SK-N-SH treated with all-trans-retinoic acid at 6 μM for 48 hours (cell line): ENCODE results near the gene C2orf74.
"Not testable (repeated sequence)": the region's sequence is repeated elsewhere in the genome, so short reads cannot be mapped to it uniquely, and the experiment has no call there.

Experiments
- CSDC2 ChIP-seq: fragments of 250-450 bp; sonication (Bioruptor Pico); IDR thresholded peaks from 2 replicates; pipeline ENCODE4 v1.5.0; 2020; ENCODE audit warnings: mild to moderate bottlenecking, moderate library complexity
- ESRRG ChIP-seq: fragments of 250-450 bp; sonication (Bioruptor Pico); IDR thresholded peaks from 2 replicates; pipeline ENCODE4 v1.6.1; 2021; ENCODE audit warnings: mild to moderate bottlenecking
- GLIS3 ChIP-seq: fragments of 250-450 bp; sonication (Bioruptor Pico); IDR thresholded peaks from 2 replicates; pipeline ENCODE4 v1.5.0; 2020; ENCODE audit warnings: mild to moderate bottlenecking, moderate library complexity
- TOX ChIP-seq: fragments of 250-450 bp; sonication (Bioruptor Pico); IDR thresholded peaks from 2 replicates; pipeline ENCODE4 v1.8.0; 2021; ENCODE audit warnings: mild to moderate bottlenecking, moderate library complexity, borderline replicate concordance
- ZC3H10 ChIP-seq: fragments of 250-450 bp; sonication (Bioruptor Pico); IDR thresholded peaks from 2 replicates; pipeline ENCODE4 v1.5.1; 2021; ENCODE audit warnings: mild to moderate bottlenecking, moderate library complexity
- ZFP3 ChIP-seq: fragments of 250-450 bp; sonication (Bioruptor Pico); IDR thresholded peaks from 2 replicates; pipeline ENCODE4 v1.5.0; 2020; ENCODE audit warnings: mild to moderate bottlenecking, moderate library complexity
- ZNF70 ChIP-seq: fragments of 450-650 bp; formaldehyde crosslinking; IDR thresholded peaks from 2 replicates; pipeline ENCODE4 v1.5.0; 2020; ENCODE audit warnings: mild to moderate bottlenecking, moderate library complexity
- ZNF8 ChIP-seq: fragments of 450-650 bp; formaldehyde crosslinking; IDR thresholded peaks from 2 replicates; pipeline ENCODE4 v1.5.0; 2020; ENCODE audit warnings: mild to moderate bottlenecking, moderate library complexity
- TF ChIP-seq, protein P1 (sequence below): fragments of 250-450 bp; sonication (Bioruptor Pico); IDR thresholded peaks from 2 replicates; pipeline ENCODE4 v1.8.0; 2020; ENCODE audit warnings: mild to moderate bottlenecking, moderate library complexity, borderline replicate concordance

- TF ChIP-seq CSDC2 (CRISPR knock-in tag); ZNF8 (CRISPR knock-in tag); ZFP3 (CRISPR knock-in tag); ZC3H10; ZNF70 (CRISPR knock-in tag); ESRRG (CRISPR knock-in tag); TOX; GLIS3 (CRISPR knock-in tag): not testable (repeated sequence)
- TF ChIP-seq, protein P1, sequence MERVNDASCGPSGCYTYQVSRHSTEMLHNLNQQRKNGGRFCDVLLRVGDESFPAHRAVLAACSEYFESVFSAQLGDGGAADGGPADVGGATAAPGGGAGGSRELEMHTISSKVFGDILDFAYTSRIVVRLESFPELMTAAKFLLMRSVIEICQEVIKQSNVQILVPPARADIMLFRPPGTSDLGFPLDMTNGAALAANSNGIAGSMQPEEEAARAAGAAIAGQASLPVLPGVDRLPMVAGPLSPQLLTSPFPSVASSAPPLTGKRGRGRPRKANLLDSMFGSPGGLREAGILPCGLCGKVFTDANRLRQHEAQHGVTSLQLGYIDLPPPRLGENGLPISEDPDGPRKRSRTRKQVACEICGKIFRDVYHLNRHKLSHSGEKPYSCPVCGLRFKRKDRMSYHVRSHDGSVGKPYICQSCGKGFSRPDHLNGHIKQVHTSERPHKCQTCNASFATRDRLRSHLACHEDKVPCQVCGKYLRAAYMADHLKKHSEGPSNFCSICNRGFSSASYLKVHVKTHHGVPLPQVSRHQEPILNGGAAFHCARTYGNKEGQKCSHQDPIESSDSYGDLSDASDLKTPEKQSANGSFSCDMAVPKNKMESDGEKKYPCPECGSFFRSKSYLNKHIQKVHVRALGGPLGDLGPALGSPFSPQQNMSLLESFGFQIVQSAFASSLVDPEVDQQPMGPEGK, result not testable (repeated sequence)
Observed at GRCh38 chr2:61194646-61195045, 32.7 kb downstream of the C2orf74 start.
